SIG-M5 treated with dmso at 0.1 percent for 504 hours (cell line): ENCODE results near the gene VDR.
"Not testable (repeated sequence)": the region's sequence is repeated elsewhere in the genome, so short reads cannot be mapped to it uniquely, and the experiment has no call there.

Experiments used
- DNase-seq: peaks from one replicate; lab custom pipeline; 2025; ENCODE audit not compliant: unreplicated experiment; lab: John Stamatoyannopoulos, UW

Gene VDR

DNA sequence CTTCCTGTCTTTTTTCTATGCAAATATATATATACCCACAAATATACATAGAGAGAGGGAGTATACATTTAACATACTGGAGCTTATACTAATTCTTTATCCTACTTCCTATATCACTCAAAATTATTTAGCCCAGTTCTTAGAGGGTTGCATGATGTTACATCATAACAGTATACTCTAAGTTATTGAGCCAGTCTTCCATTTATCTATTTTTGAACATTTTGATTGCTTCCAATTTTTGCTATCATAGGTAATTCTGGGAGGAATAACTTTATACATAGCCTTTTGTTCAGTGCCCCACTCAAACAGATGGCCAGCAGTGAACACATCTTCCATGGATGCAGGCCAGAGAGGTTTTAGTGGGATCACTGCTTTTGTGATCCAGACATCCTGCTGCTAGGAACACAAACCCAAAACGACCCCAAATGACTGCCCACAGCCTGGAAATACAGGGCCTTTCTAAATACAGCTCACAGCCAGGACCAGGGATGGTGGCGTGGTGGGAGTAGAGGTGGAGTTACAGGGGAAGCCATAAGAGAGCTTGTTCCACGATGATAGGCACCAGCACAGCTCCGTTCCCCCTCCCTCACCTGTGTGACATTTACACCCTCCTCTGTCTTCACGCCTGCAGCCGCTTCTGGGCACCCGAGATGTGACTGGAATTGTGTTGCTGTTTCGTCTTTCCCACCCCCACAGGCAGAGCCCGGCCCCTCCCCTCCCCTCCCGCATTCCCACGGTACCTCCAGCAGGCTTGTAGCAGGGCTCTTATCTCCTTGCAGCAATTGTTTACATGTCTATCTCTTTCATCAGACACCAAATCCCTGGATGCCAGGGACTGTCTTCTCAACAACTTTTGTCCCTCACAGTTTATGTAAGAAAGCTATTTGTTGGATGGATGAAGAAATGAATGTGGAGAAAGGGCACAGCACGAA lies 54.4 kb downstream of the VDR start:
- DNase-seq = no peak

- no peak for DNase-seq
Measured at GRCh38 chr12:47849261-47849660, 55.5 kb downstream of the VDR start.

- DNase-seq = no peak
Measured at GRCh38 chr12:47848853-47849252, 55.9 kb downstream of the VDR start.

DNA sequence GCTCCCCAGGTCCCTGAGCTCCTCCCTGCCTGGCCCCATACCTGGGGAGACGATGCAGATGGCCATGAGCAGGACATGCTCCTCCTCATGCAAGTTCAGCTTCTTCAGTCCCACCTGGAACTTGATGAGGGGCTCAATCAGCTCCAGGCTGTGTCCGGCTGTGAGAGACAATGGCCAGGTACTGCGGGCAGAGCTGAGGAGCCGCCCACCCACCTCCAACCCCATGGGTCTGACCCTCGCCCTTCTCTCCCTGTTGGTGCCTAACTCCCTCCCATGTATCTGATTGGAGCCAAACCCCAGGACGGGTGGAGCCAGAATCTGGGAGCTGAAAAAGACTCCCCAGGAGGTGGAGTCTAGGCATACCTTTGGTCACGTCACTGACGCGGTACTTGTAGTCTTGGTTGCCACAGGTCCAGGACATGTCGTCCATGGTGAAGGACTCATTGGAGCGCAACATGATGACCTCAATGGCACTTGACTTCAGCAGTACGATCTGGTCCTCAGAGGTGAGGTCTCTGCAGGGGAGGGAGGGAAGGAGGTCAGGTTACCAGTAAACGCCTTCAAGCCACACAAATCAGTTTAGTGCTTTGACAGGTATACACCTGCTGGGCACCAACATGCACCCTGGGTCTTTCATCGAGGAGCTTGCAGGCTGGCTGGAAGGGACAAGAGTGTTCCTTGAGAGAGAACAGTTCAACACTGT lies 58.3 kb downstream of the VDR start:
- no peak for DNase-seq

- DNase-seq = no peak
Measured at GRCh38 chr12:47845081-47845480, 59.7 kb downstream of the VDR start.

- no peak for DNase-seq
Measured at GRCh38 chr12:47844264-47845019, 60.4 kb downstream of the VDR start.

- no peak for DNase-seq
Measured at GRCh38 chr12:47843226-47843980, 61.4 kb downstream of the VDR start.

DNA sequence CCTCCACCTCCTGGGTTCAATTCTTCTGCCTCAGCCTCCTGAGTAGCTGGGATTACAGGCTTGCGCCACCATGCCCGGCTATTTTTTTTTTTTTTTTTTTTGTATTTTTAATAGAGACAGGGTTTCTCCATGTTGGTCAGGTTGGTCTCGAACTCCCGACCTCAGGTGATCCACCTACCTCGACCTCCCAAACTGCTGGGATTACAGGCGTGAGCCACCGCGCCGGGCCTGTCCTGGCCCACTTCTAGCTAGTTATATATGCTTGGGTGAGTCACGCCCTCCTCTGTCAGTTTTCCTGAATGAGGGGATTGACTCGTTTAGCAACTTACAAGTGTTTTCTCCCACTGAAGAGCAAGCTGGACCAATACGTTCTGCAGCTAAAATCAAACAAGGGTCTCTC lies 62.3 kb downstream of the VDR start:
- not testable (repeated sequence) for DNase-seq

- DNase-seq = no peak
Measured at GRCh38 chr12:47841910-47842309, 62.9 kb downstream of the VDR start.

DNA sequence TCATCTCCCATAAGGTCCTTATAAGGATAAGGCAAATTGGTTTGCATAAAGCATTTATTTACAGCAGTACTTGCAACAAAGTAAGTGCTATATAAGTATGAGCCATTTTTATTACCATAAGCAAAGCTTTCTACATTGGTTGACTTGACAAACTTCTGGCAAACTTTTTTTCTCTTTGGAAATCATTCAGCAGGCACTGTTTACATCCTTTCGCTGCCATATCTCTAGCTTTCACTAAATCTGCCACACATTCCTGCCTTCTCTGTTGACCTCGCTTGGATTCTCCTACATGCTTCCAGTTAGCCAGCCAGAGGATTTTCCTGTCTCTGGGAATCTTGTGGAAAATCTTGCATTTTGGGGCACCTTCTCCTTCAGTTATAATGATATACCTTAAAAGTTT lies 63.3 kb downstream of the VDR start:
- no peak for DNase-seq

DNA sequence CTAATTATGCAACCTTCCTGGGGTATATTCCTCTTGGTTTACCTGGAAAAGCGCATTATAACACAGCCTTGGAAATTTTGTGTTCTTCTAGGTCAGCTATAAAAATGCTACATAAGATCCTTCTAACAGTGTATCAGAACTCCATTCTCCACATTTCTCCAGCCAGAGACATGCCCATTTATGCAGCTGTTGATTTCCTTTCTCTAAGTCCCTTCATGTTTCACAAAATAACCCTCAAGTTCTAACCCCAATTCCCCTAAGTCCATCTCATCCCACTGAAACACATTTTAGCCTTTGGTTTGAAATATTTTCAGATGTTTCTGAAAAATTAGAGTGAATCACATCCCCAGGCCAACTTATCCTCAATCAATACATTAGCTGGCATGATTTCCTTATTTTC lies 64.2 kb downstream of the VDR start:
- DNase-seq = no peak

DNA sequence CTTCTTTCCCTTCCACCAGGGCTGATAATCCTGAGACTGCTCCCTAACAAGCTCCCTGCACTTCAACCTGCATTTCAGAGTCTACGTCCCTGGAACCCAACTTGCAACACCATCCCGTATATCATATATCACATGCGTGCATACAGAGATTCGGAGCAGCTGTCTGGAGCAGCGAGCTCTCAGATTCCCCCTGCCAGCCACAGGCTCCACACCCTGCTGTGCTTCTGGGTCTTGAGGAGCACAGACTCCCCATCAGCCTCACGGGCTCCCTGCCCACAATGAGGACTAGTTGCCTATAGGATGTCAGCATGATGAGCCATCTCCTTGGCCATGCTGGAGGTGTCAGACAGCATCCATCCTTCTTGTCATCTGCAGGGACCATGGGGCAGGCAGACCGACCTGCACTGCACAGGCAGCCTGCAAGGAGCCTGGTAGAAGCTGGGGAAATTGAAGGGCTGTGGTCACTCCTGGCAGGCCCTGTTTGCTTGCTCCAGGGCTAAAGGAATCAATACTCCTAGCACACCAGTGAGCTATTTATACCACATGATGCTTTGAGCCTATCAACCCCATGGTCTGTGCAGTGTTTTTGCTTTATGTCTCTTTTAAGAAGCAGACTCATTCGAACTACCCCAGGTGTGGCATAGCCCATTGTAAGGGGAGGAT lies 65.4 kb downstream of the VDR start:
- DNase-seq = no peak

- DNase-seq = no peak
Measured at GRCh38 chr12:47838286-47838931, 66.4 kb downstream of the VDR start.

GRCh38 chr12:47837190-47838171 lies 67.3 kb downstream of the VDR start:
- DNase-seq = peak; percentile 34

- no peak for DNase-seq
Measured at GRCh38 chr12:47835831-47836155, 69.0 kb downstream of the VDR start.

DNA sequence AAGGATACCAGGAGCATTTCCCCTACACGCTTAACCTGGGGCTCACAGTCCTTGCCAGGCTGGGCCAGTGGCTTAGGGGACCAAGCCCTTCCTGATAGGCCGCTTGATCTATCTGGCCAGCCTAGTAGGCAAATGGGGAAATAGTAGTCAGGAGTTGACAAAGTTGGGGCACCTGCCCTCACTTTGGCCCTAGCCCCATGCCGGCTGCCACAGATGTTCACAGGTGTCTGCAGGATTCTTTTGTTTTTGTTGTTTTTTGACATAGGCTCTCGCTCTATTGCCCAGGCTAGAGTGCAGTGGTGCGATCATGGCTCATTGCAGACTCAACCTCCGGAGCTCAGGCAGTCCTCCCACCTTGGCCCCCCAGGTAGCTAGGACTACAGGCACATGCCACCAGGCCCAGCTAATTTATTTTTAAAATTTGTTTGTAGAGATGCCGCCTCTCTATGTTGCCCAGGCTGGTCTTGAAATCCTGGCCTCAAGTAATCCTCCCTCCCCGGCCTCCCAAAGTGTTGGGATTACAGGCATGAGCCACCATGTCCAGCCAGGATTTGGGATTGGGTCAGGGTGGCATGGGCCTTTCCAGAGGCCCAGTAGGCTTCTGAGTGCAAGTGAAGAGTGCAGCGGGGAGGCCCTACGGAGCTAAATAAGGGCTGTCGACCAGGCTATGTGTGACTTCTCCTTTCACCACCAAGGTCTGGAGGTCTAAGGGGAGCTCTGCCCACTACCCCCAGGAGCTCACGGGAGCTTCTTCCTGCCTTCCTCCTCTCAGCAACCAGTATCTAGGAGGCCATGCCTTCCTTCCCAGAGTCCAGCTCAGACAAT lies 69.6 kb downstream of the VDR start:
- DNase-seq = no peak

GRCh38 chr12:47834199-47834903 lies 70.4 kb downstream of the VDR start:
- no peak for DNase-seq
